Hepatocyte (in vitro differentiated cells): Measurements from ENCODE around the gene DNAI2. TPM values are rescaled to one million over a fixed set of nuclear protein-coding genes. Genes with fewer than 3 reads are reported as not detected.

Experiments used
- DNase-seq: peaks from one replicate; pipeline ENCODE4 v3.0.0-alpha.2; 2016; ENCODE audit warnings: low spot score
- H2AFZ ChIP-seq: fragments of 200-600 bp; sonication (generic); 2 replicates; pipeline ENCODE4 v1.6.0; 2016; ENCODE audit warnings: antibody characterized with exemption, mild to moderate bottlenecking
- H3K27ac ChIP-seq: fragments of 200-600 bp; sonication (generic); 2 replicates; pipeline ENCODE4 v1.5.1; 2016; ENCODE audit warnings: mild to moderate bottlenecking
- H3K27me3 ChIP-seq: fragments of 200-600 bp; sonication (generic); 2 replicates; pipeline ENCODE4 v1.6.1; 2016
- H3K36me3 ChIP-seq: fragments of 200-600 bp; sonication (generic); replicated peaks from 2 replicates; pipeline ENCODE4 v1.5.1; 2016; ENCODE audit warnings: low read depth; ENCODE audit not compliant: insufficient read depth
- H3K4me1 ChIP-seq: fragments of 200-600 bp; sonication (generic); 2 replicates; pipeline ENCODE4 v1.5.1; 2016; ENCODE audit warnings: mild to moderate bottlenecking, moderate library complexity; ENCODE audit not compliant: insufficient read depth
- H3K4me2 ChIP-seq: fragments of 200-600 bp; sonication (generic); 2 replicates; pipeline ENCODE4 v1.6.0; 2016
- H3K4me3 ChIP-seq: fragments of 200-600 bp; sonication (generic); 2 replicates; pipeline ENCODE4 v1.5.1; 2016; ENCODE audit warnings: mild to moderate bottlenecking
- H3K79me2 ChIP-seq: fragments of 200-600 bp; sonication (generic); 2 replicates; pipeline ENCODE4 v1.6.0; 2017; ENCODE audit warnings: mild to moderate bottlenecking
- H3K9me2 ChIP-seq: fragments of 200-600 bp; sonication (generic); replicated peaks from 2 replicates; pipeline ENCODE4 v1.6.0; 2017; ENCODE audit warnings: mild to moderate bottlenecking; ENCODE audit not compliant: insufficient read depth
- H3K9me3 ChIP-seq: fragments of 200-600 bp; sonication (generic); 2 replicates; pipeline ENCODE4 v1.5.1; 2016; ENCODE audit warnings: low read depth, mild to moderate bottlenecking
- H4K20me1 ChIP-seq: fragments of 200-600 bp; sonication (generic); 2 replicates; pipeline ENCODE4 v1.6.0; 2016; ENCODE audit warnings: mild to moderate bottlenecking; ENCODE audit not compliant: insufficient read depth, poor library complexity, severe bottlenecking
- CTCF ChIP-seq: fragments of 200-600 bp; sonication (generic); IDR thresholded peaks from 2 replicates; pipeline ENCODE4 v1.5.1; 2016; ENCODE audit warnings: antibody characterized with exemption, mild to moderate bottlenecking; ENCODE audit not compliant: poor library complexity
- EZH2 ChIP-seq: fragments of 200-600 bp; sonication (generic); IDR thresholded peaks from 2 replicates; pipeline ENCODE4 v1.6.1; 2016; ENCODE audit warnings: antibody characterized with exemption, mild to moderate bottlenecking, borderline replicate concordance
- EZH2phosphoT487 ChIP-seq: fragments of 200-600 bp; sonication (generic); IDR thresholded peaks from one replicate; pipeline ENCODE4 v1.6.1; 2018; ENCODE audit warnings: antibody characterized with exemption, mild to moderate bottlenecking, low read depth, moderate library complexity; ENCODE audit not compliant: unreplicated experiment, severe bottlenecking
- WGBS: methylation state at CpG from one replicate; pipeline ENCODE4 v1.1.6; 2016; ENCODE audit warnings: low lambda C conversion rate; ENCODE audit errors: missing lambda C conversion rate; 5-methylcytosine and 5-hydroxymethylcytosine counted together
- polyA plus RNA-seq: library from polyadenylated mRNA; unstranded; fragments of >200 nt; fragmentation: Nextera tagmentation; extraction: Ambion mirVana; gene quantifications from 2 replicates; pipeline ENCODE4 v1.2.1, GENCODE V29; 2016
- total RNA-seq: library from RNA; depleted of rRNA; stranded (reverse); fragments of >200 nt; gene quantifications from 2 replicates; pipeline ENCODE4 v1.2.3, GENCODE V29; 2014

Gene DNAI2
- total and polyA plus RNA-seq, 2 experiments from 2014 or later: not detected

- Histone ChIP-seq H3K36me3 (no peaks in the 10 kb centered on the region), H3K79me2 (no peaks in the 10 kb centered on the region)
- 77% methylated on average over 12 of the region's 12 CpGs for WGBS
Measured at GRCh38 chr17:74250324-74250995, 23.6 kb upstream of the DNAI2 start.

GRCh38 chr17:74251051-74251450, 23.0 kb upstream of the DNAI2 start:
- no peaks in the 10 kb centered on the region for H3K79me2 ChIP-seq
- DNase-seq: no peak
- WGBS: 90% methylated on average over 8 of the region's 8 CpGs
- H3K4me2 ChIP-seq: no peak overlapping the region
- H3K36me3 ChIP-seq: no peaks in the 10 kb centered on the region
- no peaks in the 10 kb centered on the region for H3K4me1 ChIP-seq
- no peaks in the 10 kb centered on the region for H3K27me3 ChIP-seq
- no peak overlapping the region for H3K4me3 ChIP-seq
- H3K9me2 ChIP-seq: no peaks in the 10 kb centered on the region
- TF ChIP-seq CTCF: no peak
- TF ChIP-seq EZH2: no peak
- no peak for TF ChIP-seq EZH2phosphoT487
- H4K20me1 ChIP-seq: no peaks in the 10 kb centered on the region
- no peaks in the 10 kb centered on the region for H3K9me3 ChIP-seq
- H2AFZ ChIP-seq: no peak overlapping the region
- H3K27ac ChIP-seq: no peak overlapping the region

More at GRCh38 chr17:74250324-74250995, 23.6 kb upstream of the DNAI2 start:
- no peak for DNase-seq
- Histone ChIP-seq H2AFZ (no peak overlapping the region), H3K4me3 (no peak overlapping the region), H3K9me3 (no peaks in the 10 kb centered on the region), H3K9me2 (no peaks in the 10 kb centered on the region), H3K27ac (no peak overlapping the region), H4K20me1 (no peaks in the 10 kb centered on the region), H3K4me2 (no peak overlapping the region), H3K27me3 (no peaks in the 10 kb centered on the region), H3K4me1 (peaks cover 4% of the 10 kb centered on the region)
- no peak for TF ChIP-seq CTCF
- no peak for TF ChIP-seq EZH2phosphoT487

GRCh38 chr17:74251569-74251968, 22.5 kb upstream of the DNAI2 start:
- no peaks in the 10 kb centered on the region for H3K9me3 ChIP-seq
- DNase-seq: no peak
- H3K4me1 ChIP-seq: no peaks in the 10 kb centered on the region
- H3K79me2 ChIP-seq: no peaks in the 10 kb centered on the region
- H3K9me2 ChIP-seq: no peaks in the 10 kb centered on the region
- no peak for TF ChIP-seq EZH2phosphoT487
- no peak for TF ChIP-seq EZH2
- TF ChIP-seq CTCF: no peak
- no peaks in the 10 kb centered on the region for H4K20me1 ChIP-seq
- H3K4me3 ChIP-seq: no peak overlapping the region
- no peak overlapping the region for H2AFZ ChIP-seq
- 91% methylated on average over 6 of the region's 6 CpGs for WGBS
- H3K36me3 ChIP-seq: no peaks in the 10 kb centered on the region
- no peaks in the 10 kb centered on the region for H3K27me3 ChIP-seq
- no peak overlapping the region for H3K27ac ChIP-seq
- H3K4me2 ChIP-seq: no peak overlapping the region
